CD4-positive, alpha-beta T cell (primary cell): ENCODE data around the gene ZNF81. TPM values are rescaled to one million over a fixed set of nuclear protein-coding genes. Genes with fewer than 3 reads are reported as not detected.

Source experiments
- ATAC-seq: fragments of 200-7000 bp; cut with Tn5 transposase; one replicate; pipeline ENCODE4 v1.10.0; 2022; ENCODE audit warnings: mild to moderate bottlenecking; ENCODE audit not compliant: poor library complexity
- CTCF ChIA-PET: fragments of 350-600 bp; sonication (Branson Sonifier 250); formaldehyde crosslinking; loops from one replicate; lab custom pipeline; 2021; ENCODE audit warnings: antibody characterized with exemption, inconsistent platforms; lab: Charles Lee
- POLR2A ChIA-PET: fragments of 350-600 bp; sonication (Branson Sonifier 250); formaldehyde crosslinking; loops from one replicate; lab custom pipeline; 2021; ENCODE audit warnings: antibody characterized with exemption, inconsistent platforms; lab: Charles Lee
- DNase-seq, 14 experiments: peaks; one replicate each; pipeline ENCODE4 v3.0.0-alpha.2; 2013 to 2020; ENCODE audit warnings: mixed read lengths in 2 of 14
- H3K27ac ChIP-seq, 2 donors: one replicate each; pipeline versions ENCODE4 v1.5.1 to v1.7.0; 2013; ENCODE audit warnings: low read length in 2 of 2, low read depth in 1 of 2, mild to moderate bottlenecking in 1 of 2
- H3K27me3 ChIP-seq, 2 experiments: 1 replicate in 1 of 2; 2 replicates in 1 of 2; pipeline versions ENCODE4 v1.6.1 to v1.7.0; 2013; ENCODE audit warnings: low read length in 2 of 2, control low read depth in 1 of 2, mild to moderate bottlenecking in 1 of 2, moderate library complexity in 1 of 2; ENCODE audit not compliant: insufficient read depth in 2 of 2, control insufficient read depth in 1 of 2
- H3K36me3 ChIP-seq: one replicate; pipeline ENCODE4 v1.6.1; 2013; ENCODE audit warnings: low read length, control low read depth; ENCODE audit not compliant: insufficient read depth
- H3K4me1 ChIP-seq: one replicate; pipeline ENCODE4 v1.6.1; 2013; ENCODE audit warnings: low read length, control low read depth; ENCODE audit not compliant: insufficient read depth
- H3K4me3 ChIP-seq: one replicate; pipeline ENCODE4 v1.5.1; 2013; ENCODE audit warnings: mild to moderate bottlenecking, low read length, moderate library complexity
- H3K9me3 ChIP-seq, 2 experiments: 1 replicate in 1 of 2; 2 replicates in 1 of 2; pipeline versions ENCODE4 v1.6.1 to v1.7.0; 2013; ENCODE audit warnings: low read length in 2 of 2, mild to moderate bottlenecking in 2 of 2, control low read depth in 1 of 2, moderate library complexity in 1 of 2; ENCODE audit not compliant: control insufficient read depth in 1 of 2, insufficient read depth in 1 of 2
- H3K27ac Mint-ChIP-seq: one replicate; pipeline ENCODE4 v1.8.0; 2020; ENCODE audit warnings: mixed read lengths
- H3K27me3 Mint-ChIP-seq: one replicate; pipeline ENCODE4 v1.8.0; 2021; ENCODE audit warnings: mixed read lengths
- H3K36me3 Mint-ChIP-seq: one replicate; pipeline ENCODE4 v1.8.0; 2021; ENCODE audit warnings: low read depth, mixed read lengths
- H3K4me1 Mint-ChIP-seq: one replicate; pipeline ENCODE4 v1.8.0; 2021; ENCODE audit warnings: low read depth, mixed read lengths
- H3K4me3 Mint-ChIP-seq: one replicate; pipeline ENCODE4 v1.8.0; 2020; ENCODE audit warnings: mild to moderate bottlenecking, mixed read lengths
- H3K9me3 Mint-ChIP-seq: one replicate; pipeline ENCODE4 v1.8.0; 2020; ENCODE audit warnings: mixed read lengths
- intact Hi-C, 2 experiments: fragments of 100-400 bp; cut with DNase I in 1 of 2; cut with micrococcal nuclease in 1 of 2; formaldehyde crosslinking; loops; one replicate each; pipeline versions ENCODE4 v1.15.1 to v1.9.0; 2023 to 2025; cut with DNase I, micrococcal nuclease
- total RNA-seq, 174 experiments: library from RNA in 2 of 174; stranded (reverse) in 2 of 174; gene quantifications; one replicate each; pipeline ENCODE4 v1.2.3 and lab custom pipeline; 2021 to 2026
- TF ChIP-seq, protein P1 (sequence below): fragments of 200-600 bp; IDR thresholded peaks from one replicate; pipeline ENCODE4 v1.8.0; 2022; ENCODE audit warnings: antibody characterized with exemption, mild to moderate bottlenecking

ZNF81 gene
- total RNA-seq, 2 experiments from 2014 or later, result 5.1 to 5.7 TPM

DNA sequence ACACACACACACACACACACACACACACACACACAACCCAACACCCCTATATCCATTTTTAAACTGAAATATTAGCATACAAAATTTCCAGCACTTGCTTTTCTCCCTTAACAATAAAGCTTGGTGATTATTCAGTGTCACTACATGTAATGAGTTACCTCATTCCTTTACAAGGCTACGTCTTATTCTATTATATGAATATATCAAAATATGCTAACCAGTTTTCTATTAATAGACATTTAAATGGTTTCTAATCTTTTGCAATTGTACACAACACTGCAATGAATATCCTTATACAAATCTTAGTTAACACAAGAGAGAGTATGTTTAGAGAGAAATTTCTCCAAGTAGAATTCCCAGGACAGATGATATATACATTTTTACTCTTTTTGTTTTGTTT, 14.2 kb downstream of the ZNF81 start:
- TF ChIP-seq, protein P1, sequence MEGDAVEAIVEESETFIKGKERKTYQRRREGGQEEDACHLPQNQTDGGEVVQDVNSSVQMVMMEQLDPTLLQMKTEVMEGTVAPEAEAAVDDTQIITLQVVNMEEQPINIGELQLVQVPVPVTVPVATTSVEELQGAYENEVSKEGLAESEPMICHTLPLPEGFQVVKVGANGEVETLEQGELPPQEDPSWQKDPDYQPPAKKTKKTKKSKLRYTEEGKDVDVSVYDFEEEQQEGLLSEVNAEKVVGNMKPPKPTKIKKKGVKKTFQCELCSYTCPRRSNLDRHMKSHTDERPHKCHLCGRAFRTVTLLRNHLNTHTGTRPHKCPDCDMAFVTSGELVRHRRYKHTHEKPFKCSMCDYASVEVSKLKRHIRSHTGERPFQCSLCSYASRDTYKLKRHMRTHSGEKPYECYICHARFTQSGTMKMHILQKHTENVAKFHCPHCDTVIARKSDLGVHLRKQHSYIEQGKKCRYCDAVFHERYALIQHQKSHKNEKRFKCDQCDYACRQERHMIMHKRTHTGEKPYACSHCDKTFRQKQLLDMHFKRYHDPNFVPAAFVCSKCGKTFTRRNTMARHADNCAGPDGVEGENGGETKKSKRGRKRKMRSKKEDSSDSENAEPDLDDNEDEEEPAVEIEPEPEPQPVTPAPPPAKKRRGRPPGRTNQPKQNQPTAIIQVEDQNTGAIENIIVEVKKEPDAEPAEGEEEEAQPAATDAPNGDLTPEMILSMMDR, result no peak
- H3K27me3 ChIP-seq, result no peaks in the 10 kb centered on the region
- no peaks in the 10 kb centered on the region for H3K4me1 ChIP-seq
- Mint-ChIP-seq H3K27ac (no peak overlapping the region), H3K4me3 (no peak overlapping the region), H3K36me3 (peaks cover 48% of the 10 kb centered on the region), H3K4me1 (no peaks in the 10 kb centered on the region), H3K27me3 (no peaks in the 10 kb centered on the region), H3K9me3 (no peaks in the 10 kb centered on the region)
- H3K27ac ChIP-seq, result no peak overlapping the region
- no peaks in the 10 kb centered on the region for H3K9me3 ChIP-seq
- DNase-seq, result no peak
- ChIA-PET CTCF (interaction anchor here (0.7 kb wide), 1 partner anchor 200 kb away, joined by 3 read pairs; no protein-coding TSS in a partner anchor), POLR2A (no interaction called here)
- peaks cover 15% of the 10 kb centered on the region for H3K36me3 ChIP-seq
- no peak overlapping the region for H3K4me3 ChIP-seq
- ATAC-seq, result no peak
- intact Hi-C loops, result no loop called here

GRCh38 chrX:47854474-47854873, 17.8 kb downstream of the ZNF81 start:
- Mint-ChIP-seq H3K4me3 (no peak overlapping the region), H3K27ac (no peak overlapping the region), H3K27me3 (no peaks in the 10 kb centered on the region), H3K4me1 (no peaks in the 10 kb centered on the region), H3K9me3 (no peaks in the 10 kb centered on the region), H3K36me3 (peaks cover 36% of the 10 kb centered on the region)
- H3K27me3 ChIP-seq, result no peaks in the 10 kb centered on the region
- no peak overlapping the region for H3K4me3 ChIP-seq
- peaks cover 3% of the 10 kb centered on the region for H3K36me3 ChIP-seq
- TF ChIP-seq, protein P1, result no peak
- DNase-seq, result peak in 13 of 14 experiments; percentile 1 to 55 (median 15)
- no peak overlapping the region for H3K27ac ChIP-seq
- ChIA-PET POLR2A (no interaction called here), CTCF (interaction anchor here (1.2 kb wide), 1 partner anchor 105 kb away, joined by 3 read pairs; no protein-coding TSS in a partner anchor)
- intact Hi-C loops, result loop anchor here in 1 of 2 experiments (1.0 kb wide), 2 partner anchors 22 to 172 kb away; no protein-coding TSS in a partner anchor
- peak; percentile 76 for ATAC-seq
- H3K9me3 ChIP-seq, result no peaks in the 10 kb centered on the region
- no peaks in the 10 kb centered on the region for H3K4me1 ChIP-seq

DNA sequence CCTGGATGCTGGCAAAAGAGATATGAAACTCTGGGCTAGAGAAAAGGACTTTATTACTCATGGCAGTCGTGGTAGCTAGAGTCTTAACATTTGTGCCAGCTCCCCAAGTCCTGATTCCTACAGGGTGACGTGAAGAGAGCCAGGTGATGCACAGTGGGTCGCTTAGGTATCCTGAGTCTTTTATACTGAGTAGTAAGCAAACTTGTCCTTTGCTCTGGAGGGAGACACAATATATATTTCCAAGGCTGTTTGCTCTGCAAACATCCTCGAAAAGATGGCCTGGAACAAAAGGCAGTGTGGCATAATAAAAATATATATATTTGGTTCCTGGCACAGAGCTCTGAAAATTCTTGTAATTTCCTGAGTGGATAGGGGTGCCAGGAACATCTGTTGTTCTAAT, 23.0 kb downstream of the ZNF81 start:
- H3K27ac ChIP-seq, result no peak overlapping the region
- CTCF ChIA-PET, result no interaction called here
- intact Hi-C loops, result no loop called here
- H3K9me3 Mint-ChIP-seq, result no peaks in the 10 kb centered on the region
- TF ChIP-seq, protein P1, result no peak
- no peak overlapping the region for H3K4me3 ChIP-seq
- ATAC-seq (no peak), DNase-seq (no peak)
- no peak overlapping the region for H3K4me3 Mint-ChIP-seq
- POLR2A ChIA-PET, result no interaction called here
- H3K27me3 Mint-ChIP-seq, result no peaks in the 10 kb centered on the region
- peaks cover 10% of the 10 kb centered on the region for H3K36me3 ChIP-seq
- H3K4me1 ChIP-seq, result no peaks in the 10 kb centered on the region
- no peaks in the 10 kb centered on the region for H3K4me1 Mint-ChIP-seq
- no peaks in the 10 kb centered on the region for H3K27me3 ChIP-seq
- H3K36me3 Mint-ChIP-seq, result peaks cover 48% of the 10 kb centered on the region
- no peak overlapping the region for H3K27ac Mint-ChIP-seq
- no peaks in the 10 kb centered on the region for H3K9me3 ChIP-seq
